Mucosa of stomach (tissue), 1 donor: ENCODE results near the gene CNTFR.

Source experiments
- H3K27me3 ChIP-seq: one replicate; pipeline ENCODE4 v1.7.0; 2013; ENCODE audit warnings: mild to moderate bottlenecking, low read length; ENCODE audit not compliant: control insufficient read depth, insufficient read depth
- H3K36me3 ChIP-seq: one replicate; pipeline ENCODE4 v1.7.0; 2013; ENCODE audit warnings: low read length; ENCODE audit not compliant: control insufficient read depth, insufficient read depth
- H3K4me1 ChIP-seq: one replicate; pipeline ENCODE4 v1.7.0; 2013; ENCODE audit warnings: mild to moderate bottlenecking, low read length; ENCODE audit not compliant: control insufficient read depth, insufficient read depth
- H3K4me3 ChIP-seq: one replicate; pipeline ENCODE4 v1.7.0; 2013; ENCODE audit warnings: low read length
- H3K9ac ChIP-seq: one replicate; pipeline ENCODE4 v1.7.0; 2013; ENCODE audit warnings: mild to moderate bottlenecking, low read length, moderate library complexity
- H3K9me3 ChIP-seq: one replicate; pipeline ENCODE4 v1.7.0; 2013; ENCODE audit warnings: mild to moderate bottlenecking, low read length, moderate library complexity; ENCODE audit not compliant: control insufficient read depth
- donor health status: Pancreatic carcinoma.

CNTFR gene

GRCh38 chr9:34572092-34572491, 17.4 kb downstream of the CNTFR start:
- peaks cover 45% of the 10 kb centered on the region for H3K27me3 ChIP-seq
- H3K4me3 ChIP-seq, result no peak overlapping the region
- no peaks in the 10 kb centered on the region for H3K36me3 ChIP-seq
- no peak overlapping the region for H3K9ac ChIP-seq
- H3K9me3 ChIP-seq, result no peaks in the 10 kb centered on the region
- peaks cover 8% of the 10 kb centered on the region for H3K4me1 ChIP-seq

- Histone ChIP-seq H3K9ac (no peak overlapping the region), H3K4me1 (peaks cover 8% of the 10 kb centered on the region), H3K9me3 (no peaks in the 10 kb centered on the region), H3K27me3 (peaks cover 43% of the 10 kb centered on the region), H3K36me3 (no peaks in the 10 kb centered on the region), H3K4me3 (no peak overlapping the region)
Observed at GRCh38 chr9:34571481-34571810, 18.1 kb downstream of the CNTFR start.

GRCh38 chr9:34570809-34571480, 18.6 kb downstream of the CNTFR start:
- H3K27me3 ChIP-seq, result peaks cover 43% of the 10 kb centered on the region
- no peak overlapping the region for H3K4me3 ChIP-seq
- H3K9ac ChIP-seq, result no peak overlapping the region
- H3K9me3 ChIP-seq, result no peaks in the 10 kb centered on the region
- H3K36me3 ChIP-seq, result no peaks in the 10 kb centered on the region
- peaks cover 8% of the 10 kb centered on the region for H3K4me1 ChIP-seq

GRCh38 chr9:34570376-34570775, 19.1 kb downstream of the CNTFR start:
- H3K4me1 ChIP-seq, result peaks cover 8% of the 10 kb centered on the region
- peaks cover 45% of the 10 kb centered on the region for H3K27me3 ChIP-seq
- no peak overlapping the region for H3K9ac ChIP-seq

GRCh38 chr9:34568774-34569173, 20.8 kb downstream of the CNTFR start:
- H3K27me3 ChIP-seq, result peaks cover 37% of the 10 kb centered on the region
- H3K4me3 ChIP-seq, result no peak overlapping the region
- H3K4me1 ChIP-seq, result peaks cover 8% of the 10 kb centered on the region
- no peaks in the 10 kb centered on the region for H3K36me3 ChIP-seq
- H3K9ac ChIP-seq, result no peak overlapping the region
- H3K9me3 ChIP-seq, result no peaks in the 10 kb centered on the region

More at GRCh38 chr9:34570376-34570775, 19.1 kb downstream of the CNTFR start:
- H3K9me3 ChIP-seq, result no peaks in the 10 kb centered on the region
- H3K36me3 ChIP-seq, result no peaks in the 10 kb centered on the region
- H3K4me3 ChIP-seq, result no peak overlapping the region

GRCh38 chr9:34568133-34568532, 21.4 kb downstream of the CNTFR start:
- no peak overlapping the region for H3K9ac ChIP-seq
- no peaks in the 10 kb centered on the region for H3K9me3 ChIP-seq
- no peak overlapping the region for H3K4me3 ChIP-seq
- peaks cover 8% of the 10 kb centered on the region for H3K4me1 ChIP-seq
- no peaks in the 10 kb centered on the region for H3K36me3 ChIP-seq
- H3K27me3 ChIP-seq, result peaks cover 37% of the 10 kb centered on the region

- H3K4me1 ChIP-seq, result peaks cover 4% of the 10 kb centered on the region
- H3K9me3 ChIP-seq, result no peaks in the 10 kb centered on the region
- H3K4me3 ChIP-seq, result no peak overlapping the region
- peaks cover 37% of the 10 kb centered on the region for H3K27me3 ChIP-seq
- no peak overlapping the region for H3K9ac ChIP-seq
- no peaks in the 10 kb centered on the region for H3K36me3 ChIP-seq
Observed at GRCh38 chr9:34566972-34567371, 22.6 kb downstream of the CNTFR start.

GRCh38 chr9:34566322-34566721, 23.2 kb downstream of the CNTFR start:
- Histone ChIP-seq H3K4me3 (no peak overlapping the region), H3K27me3 (peaks cover 37% of the 10 kb centered on the region), H3K9ac (no peak overlapping the region), H3K36me3 (no peaks in the 10 kb centered on the region), H3K9me3 (no peaks in the 10 kb centered on the region), H3K4me1 (peaks cover 4% of the 10 kb centered on the region)

GRCh38 chr9:34565856-34566255, 23.7 kb downstream of the CNTFR start:
- H3K36me3 ChIP-seq, result no peaks in the 10 kb centered on the region
- H3K9ac ChIP-seq, result no peak overlapping the region
- peaks cover 37% of the 10 kb centered on the region for H3K27me3 ChIP-seq
- H3K9me3 ChIP-seq, result no peaks in the 10 kb centered on the region
- peaks cover 7% of the 10 kb centered on the region for H3K4me1 ChIP-seq
- H3K4me3 ChIP-seq, result no peak overlapping the region

GRCh38 chr9:34564617-34565016, 24.9 kb downstream of the CNTFR start:
- Histone ChIP-seq H3K9me3 (no peaks in the 10 kb centered on the region), H3K4me3 (no peak overlapping the region), H3K36me3 (no peaks in the 10 kb centered on the region), H3K27me3 (peaks cover 32% of the 10 kb centered on the region), H3K9ac (no peak overlapping the region), H3K4me1 (peaks cover 19% of the 10 kb centered on the region)

- Histone ChIP-seq H3K4me1 (peaks cover 21% of the 10 kb centered on the region), H3K9ac (no peak overlapping the region), H3K9me3 (no peaks in the 10 kb centered on the region), H3K4me3 (no peak overlapping the region), H3K27me3 (peaks cover 41% of the 10 kb centered on the region), H3K36me3 (no peaks in the 10 kb centered on the region)
Observed at GRCh38 chr9:34563262-34563661, 26.3 kb downstream of the CNTFR start.

- H3K9me3 ChIP-seq, result no peaks in the 10 kb centered on the region
- no peaks in the 10 kb centered on the region for H3K36me3 ChIP-seq
- H3K4me3 ChIP-seq, result no peak overlapping the region
- peaks cover 40% of the 10 kb centered on the region for H3K27me3 ChIP-seq
- H3K9ac ChIP-seq, result no peak overlapping the region
- peaks cover 21% of the 10 kb centered on the region for H3K4me1 ChIP-seq
Observed at GRCh38 chr9:34562135-34562745, 27.3 kb downstream of the CNTFR start.
